WTC11 (cell line): ENCODE data around the gene TRPM2. TPM values are rescaled to one million over a fixed set of nuclear protein-coding genes. Genes with fewer than 3 reads are reported as not detected.

Source experiments
- ATAC-seq: fragments of 200-7000 bp; cut with Tn5 transposase; 2 replicates; pipeline ENCODE4 v1.10.0; 2021; ENCODE audit warnings: mild to moderate bottlenecking, moderate library complexity
- CTCF ChIA-PET: fragments of 300-600 bp; sonication (Branson Sonifier 250); formaldehyde crosslinking; loops from one replicate; lab custom pipeline; 2021; ENCODE audit warnings: antibody characterized with exemption; lab: Charles Lee
- POLR2A ChIA-PET: fragments of 350-600 bp; sonication (Branson Sonifier 250); formaldehyde crosslinking; loops from one replicate; lab custom pipeline; 2021; ENCODE audit warnings: antibody characterized with exemption; lab: Charles Lee
- DNase-seq: peaks from one replicate; pipeline ENCODE4 v3.0.0; 2021; ENCODE audit warnings: low spot score
- H3K27ac Mint-ChIP-seq: 2 replicates; pipeline ENCODE4 v1.8.0; 2021; ENCODE audit warnings: mixed read lengths
- H3K27me3 Mint-ChIP-seq: 2 replicates; pipeline ENCODE4 v1.8.0; 2021; ENCODE audit warnings: low read depth, mild to moderate bottlenecking, moderate library complexity, mixed read lengths
- H3K36me3 Mint-ChIP-seq: 2 replicates; pipeline ENCODE4 v1.8.0; 2021; ENCODE audit warnings: mixed read lengths
- H3K4me1 Mint-ChIP-seq: 2 replicates; pipeline ENCODE4 v1.8.0; 2022; ENCODE audit warnings: mixed read lengths
- H3K4me3 Mint-ChIP-seq: 2 replicates; pipeline ENCODE4 v1.8.0; 2021; ENCODE audit warnings: mild to moderate bottlenecking, moderate library complexity, mixed read lengths
- H3K9me3 Mint-ChIP-seq: 2 replicates; pipeline ENCODE4 v1.8.0; 2021; ENCODE audit warnings: mixed read lengths
- FOXJ3 ChIP-seq: sonication (generic); formaldehyde crosslinking; IDR thresholded peaks from 2 replicates; pipeline ENCODE4 v1.9.0; 2021; ENCODE audit warnings: missing genetic modification reagents, mild to moderate bottlenecking, borderline replicate concordance
- FOXK1 ChIP-seq: sonication (generic); formaldehyde crosslinking; IDR thresholded peaks from 2 replicates; pipeline ENCODE4 v1.8.0; 2022; ENCODE audit warnings: mild to moderate bottlenecking, moderate library complexity, missing genetic modification reagents
- GABPB1 ChIP-seq: sonication (generic); formaldehyde crosslinking; IDR thresholded peaks from 2 replicates; pipeline ENCODE4 v1.8.1; 2023; ENCODE audit warnings: mild to moderate bottlenecking, missing genetic modification reagents
- GTF2I ChIP-seq: fragments of 250-450 bp; sonication (Bioruptor Pico); conservative IDR thresholded peaks from 2 replicates; pipeline ENCODE4 v1.4.0; 2021; ENCODE audit warnings: mild to moderate bottlenecking
- MXD4 ChIP-seq: fragments of 250-450 bp; sonication (Bioruptor Pico); IDR thresholded peaks from 2 replicates; pipeline ENCODE4 v1.8.0; 2021; ENCODE audit warnings: mild to moderate bottlenecking, moderate library complexity, borderline replicate concordance
- MYBL2 ChIP-seq: sonication (generic); formaldehyde crosslinking; IDR thresholded peaks from 2 replicates; pipeline ENCODE4 v1.8.1; 2023; ENCODE audit warnings: mild to moderate bottlenecking, moderate library complexity, missing genetic modification reagents
- PRDM15 ChIP-seq: sonication (generic); formaldehyde crosslinking; IDR thresholded peaks from 2 replicates; pipeline ENCODE4 v1.8.0; 2022; ENCODE audit warnings: missing genetic modification reagents
- PREB ChIP-seq: sonication (generic); formaldehyde crosslinking; IDR thresholded peaks from 2 replicates; pipeline ENCODE4 v1.8.1; 2022; ENCODE audit warnings: mild to moderate bottlenecking, missing genetic modification reagents, moderate library complexity, borderline replicate concordance
- SOX15 ChIP-seq: fragments of 250-450 bp; sonication (Bioruptor Pico); IDR thresholded peaks from 2 replicates; pipeline ENCODE4 v1.9.0; 2021; ENCODE audit warnings: mild to moderate bottlenecking
- SP1 ChIP-seq: sonication (generic); formaldehyde crosslinking; conservative IDR thresholded peaks from 2 replicates; pipeline ENCODE4 v1.8.1; 2022; ENCODE audit warnings: missing genetic modification reagents
- ZNF138 ChIP-seq: sonication (generic); formaldehyde crosslinking; conservative IDR thresholded peaks from 2 replicates; pipeline ENCODE4 v1.8.1; 2022; ENCODE audit warnings: mild to moderate bottlenecking, moderate library complexity, missing genetic modification reagents
- ZNF396 ChIP-seq: fragments of 250-450 bp; sonication (Bioruptor Pico); IDR thresholded peaks from 2 replicates; pipeline ENCODE4 v1.8.0; 2021; ENCODE audit warnings: mild to moderate bottlenecking, moderate library complexity, borderline replicate concordance
- ZNF423 ChIP-seq: fragments of 250-450 bp; sonication (Bioruptor Pico); IDR thresholded peaks from 2 replicates; pipeline ENCODE4 v2.1.2; 2022; ENCODE audit warnings: mild to moderate bottlenecking, moderate library complexity
- total RNA-seq: library from RNA; stranded (reverse); gene quantifications from 3 replicates; pipeline ENCODE4 v1.2.3, GENCODE V29; 2021
- TF ChIP-seq, protein P1 (sequence below): sonication (generic); formaldehyde crosslinking; conservative IDR thresholded peaks from 2 replicates; pipeline ENCODE4 v1.8.1; 2023; ENCODE audit warnings: mild to moderate bottlenecking, low read depth, missing genetic modification reagents, moderate library complexity
- TF ChIP-seq, protein P2 (sequence below): sonication (generic); formaldehyde crosslinking; conservative IDR thresholded peaks from 2 replicates; pipeline ENCODE4 v1.8.1; 2022; ENCODE audit warnings: mild to moderate bottlenecking, missing genetic modification reagents
- TF ChIP-seq, protein P3 (sequence below): sonication (generic); formaldehyde crosslinking; IDR thresholded peaks from 2 replicates; pipeline ENCODE4 v1.8.1; 2023; ENCODE audit warnings: mild to moderate bottlenecking, missing genetic modification reagents, moderate library complexity
- TF ChIP-seq, protein P4 (sequence below): sonication (generic); formaldehyde crosslinking; IDR thresholded peaks from 2 replicates; pipeline ENCODE4 v1.8.1; 2023; ENCODE audit warnings: mild to moderate bottlenecking, moderate library complexity, missing genetic modification reagents
- TF ChIP-seq, protein P5 (sequence below): sonication (generic); formaldehyde crosslinking; IDR thresholded peaks from 2 replicates; pipeline ENCODE4 v1.8.0; 2022; ENCODE audit warnings: mild to moderate bottlenecking, missing genetic modification reagents

Gene TRPM2
- total RNA-seq, 1 experiment from 2014 or later, result 0.92 TPM

- CTCF ChIA-PET, result no interaction called here
- ATAC-seq, result no peak
These were observed 54.1 kb downstream of the TRPM2 start for GRCh38 chr21:44407493-44407892.

DNA sequence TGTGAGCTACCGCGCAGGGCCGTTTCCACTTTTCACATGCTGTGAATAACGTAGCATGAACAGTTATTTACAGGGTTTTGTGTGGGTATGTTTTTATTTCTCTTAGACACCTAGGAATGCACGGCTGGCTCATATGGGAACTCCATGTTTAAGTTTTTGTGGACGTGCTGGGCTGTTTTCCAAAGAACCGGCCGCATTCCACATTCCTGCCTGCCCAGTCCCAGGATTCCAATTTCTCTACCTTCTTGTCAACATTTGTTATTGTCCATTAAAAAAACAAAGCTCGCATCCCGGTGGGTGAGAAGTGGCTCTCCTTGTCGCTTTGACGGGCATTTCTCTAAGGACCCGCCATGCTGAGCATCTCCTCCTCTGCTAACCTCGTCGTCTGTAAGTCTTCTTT, 54.8 kb downstream of the TRPM2 start:
- H3K27me3 Mint-ChIP-seq, result peaks cover 9% of the 10 kb centered on the region
- DNase-seq (no peak), ATAC-seq (no peak)
- H3K36me3 Mint-ChIP-seq, result peaks cover 14% of the 10 kb centered on the region
- H3K27ac Mint-ChIP-seq, result no peak overlapping the region
- ChIA-PET CTCF (no interaction called here), POLR2A (no interaction called here)
- H3K4me1 Mint-ChIP-seq, result no peaks in the 10 kb centered on the region
- H3K9me3 Mint-ChIP-seq, result peaks cover 13% of the 10 kb centered on the region
- no peak for TF ChIP-seq PREB (CRISPR knock-in tag)
- no peak for TF ChIP-seq PRDM15 (CRISPR knock-in tag)
- TF ChIP-seq, protein P1, sequence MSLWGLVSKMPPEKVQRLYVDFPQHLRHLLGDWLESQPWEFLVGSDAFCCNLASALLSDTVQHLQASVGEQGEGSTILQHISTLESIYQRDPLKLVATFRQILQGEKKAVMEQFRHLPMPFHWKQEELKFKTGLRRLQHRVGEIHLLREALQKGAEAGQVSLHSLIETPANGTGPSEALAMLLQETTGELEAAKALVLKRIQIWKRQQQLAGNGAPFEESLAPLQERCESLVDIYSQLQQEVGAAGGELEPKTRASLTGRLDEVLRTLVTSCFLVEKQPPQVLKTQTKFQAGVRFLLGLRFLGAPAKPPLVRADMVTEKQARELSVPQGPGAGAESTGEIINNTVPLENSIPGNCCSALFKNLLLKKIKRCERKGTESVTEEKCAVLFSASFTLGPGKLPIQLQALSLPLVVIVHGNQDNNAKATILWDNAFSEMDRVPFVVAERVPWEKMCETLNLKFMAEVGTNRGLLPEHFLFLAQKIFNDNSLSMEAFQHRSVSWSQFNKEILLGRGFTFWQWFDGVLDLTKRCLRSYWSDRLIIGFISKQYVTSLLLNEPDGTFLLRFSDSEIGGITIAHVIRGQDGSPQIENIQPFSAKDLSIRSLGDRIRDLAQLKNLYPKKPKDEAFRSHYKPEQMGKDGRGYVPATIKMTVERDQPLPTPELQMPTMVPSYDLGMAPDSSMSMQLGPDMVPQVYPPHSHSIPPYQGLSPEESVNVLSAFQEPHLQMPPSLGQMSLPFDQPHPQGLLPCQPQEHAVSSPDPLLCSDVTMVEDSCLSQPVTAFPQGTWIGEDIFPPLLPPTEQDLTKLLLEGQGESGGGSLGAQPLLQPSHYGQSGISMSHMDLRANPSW, result no peak
- TF ChIP-seq MXD4 (CRISPR knock-in tag), result no peak
- no peak for TF ChIP-seq SP1 (CRISPR knock-in tag)
- no peak for TF ChIP-seq ZNF138 (CRISPR knock-in tag)
- no peak for TF ChIP-seq GTF2I (CRISPR knock-in tag)
- TF ChIP-seq ZNF396 (CRISPR knock-in tag), result no peak
- TF ChIP-seq, protein P2, sequence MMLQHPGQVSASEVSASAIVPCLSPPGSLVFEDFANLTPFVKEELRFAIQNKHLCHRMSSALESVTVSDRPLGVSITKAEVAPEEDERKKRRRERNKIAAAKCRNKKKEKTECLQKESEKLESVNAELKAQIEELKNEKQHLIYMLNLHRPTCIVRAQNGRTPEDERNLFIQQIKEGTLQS (CRISPR knock-in tag), result no peak
- no peak for TF ChIP-seq ZNF423 (CRISPR knock-in tag)
- TF ChIP-seq FOXJ3, result no peak
- TF ChIP-seq FOXK1 (CRISPR knock-in tag), result no peak
- TF ChIP-seq, protein P3, sequence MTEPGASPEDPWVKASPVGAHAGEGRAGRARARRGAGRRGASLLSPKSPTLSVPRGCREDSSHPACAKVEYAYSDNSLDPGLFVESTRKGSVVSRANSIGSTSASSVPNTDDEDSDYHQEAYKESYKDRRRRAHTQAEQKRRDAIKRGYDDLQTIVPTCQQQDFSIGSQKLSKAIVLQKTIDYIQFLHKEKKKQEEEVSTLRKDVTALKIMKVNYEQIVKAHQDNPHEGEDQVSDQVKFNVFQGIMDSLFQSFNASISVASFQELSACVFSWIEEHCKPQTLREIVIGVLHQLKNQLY, result no peak
- TF ChIP-seq SOX15 (CRISPR knock-in tag), result no peak
- TF ChIP-seq, protein P4, sequence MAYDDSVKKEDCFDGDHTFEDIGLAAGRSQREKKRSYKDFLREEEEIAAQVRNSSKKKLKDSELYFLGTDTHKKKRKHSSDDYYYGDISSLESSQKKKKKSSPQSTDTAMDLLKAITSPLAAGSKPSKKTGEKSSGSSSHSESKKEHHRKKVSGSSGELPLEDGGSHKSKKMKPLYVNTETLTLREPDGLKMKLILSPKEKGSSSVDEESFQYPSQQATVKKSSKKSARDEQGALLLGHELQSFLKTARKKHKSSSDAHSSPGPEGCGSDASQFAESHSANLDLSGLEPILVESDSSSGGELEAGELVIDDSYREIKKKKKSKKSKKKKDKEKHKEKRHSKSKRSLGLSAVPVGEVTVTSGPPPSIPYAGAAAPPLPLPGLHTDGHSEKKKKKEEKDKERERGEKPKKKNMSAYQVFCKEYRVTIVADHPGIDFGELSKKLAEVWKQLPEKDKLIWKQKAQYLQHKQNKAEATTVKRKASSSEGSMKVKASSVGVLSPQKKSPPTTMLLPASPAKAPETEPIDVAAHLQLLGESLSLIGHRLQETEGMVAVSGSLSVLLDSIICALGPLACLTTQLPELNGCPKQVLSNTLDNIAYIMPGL (CRISPR knock-in tag), result no peak
- TF ChIP-seq, protein P5, sequence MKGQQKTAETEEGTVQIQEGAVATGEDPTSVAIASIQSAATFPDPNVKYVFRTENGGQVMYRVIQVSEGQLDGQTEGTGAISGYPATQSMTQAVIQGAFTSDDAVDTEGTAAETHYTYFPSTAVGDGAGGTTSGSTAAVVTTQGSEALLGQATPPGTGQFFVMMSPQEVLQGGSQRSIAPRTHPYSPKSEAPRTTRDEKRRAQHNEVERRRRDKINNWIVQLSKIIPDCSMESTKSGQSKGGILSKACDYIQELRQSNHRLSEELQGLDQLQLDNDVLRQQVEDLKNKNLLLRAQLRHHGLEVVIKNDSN (CRISPR knock-in tag), result no peak
- H3K4me3 Mint-ChIP-seq, result no peak overlapping the region

More at GRCh38 chr21:44407493-44407892, 54.1 kb downstream of the TRPM2 start:
- Mint-ChIP-seq H3K4me3 (no peak overlapping the region), H3K9me3 (peaks cover 13% of the 10 kb centered on the region), H3K4me1 (no peaks in the 10 kb centered on the region), H3K36me3 (peaks cover 14% of the 10 kb centered on the region), H3K27me3 (peaks cover 9% of the 10 kb centered on the region), H3K27ac (no peak overlapping the region)
- POLR2A ChIA-PET, result interaction anchor here (0.7 kb wide), 1 partner anchor 31 kb away, joined by 4 read pairs; no protein-coding TSS in a partner anchor
- TF ChIP-seq MYBL2 (no peak), GABPB1 (0 out of 2 replicates have a peak, but pooled peaks have one; percentile 23)
- DNase-seq, result no peak
